HUES6 (cell line): ENCODE results near the gene ROMO1.

Experiments used
- H3K27ac ChIP-seq: 2 replicates; pipeline ENCODE4 v1.7.0; 2013; ENCODE audit warnings: low read depth, mild to moderate bottlenecking, low read length, inconsistent platforms
- H3K27me3 ChIP-seq: 2 replicates; pipeline ENCODE4 v1.6.1; 2013; ENCODE audit warnings: low read length; ENCODE audit not compliant: control insufficient read depth, insufficient read depth
- H3K36me3 ChIP-seq: 2 replicates; pipeline ENCODE4 v1.6.1; 2013; ENCODE audit warnings: low read length; ENCODE audit not compliant: control insufficient read depth, insufficient read depth
- H3K4me1 ChIP-seq: 2 replicates; pipeline ENCODE4 v1.6.1; 2013; ENCODE audit warnings: low read length; ENCODE audit not compliant: control insufficient read depth, insufficient read depth
- H3K4me3 ChIP-seq: 2 replicates; pipeline ENCODE4 v1.5.1; 2013; ENCODE audit warnings: low read depth, low read length
- H3K9ac ChIP-seq: one replicate; pipeline ENCODE4 v1.6.1; 2013; ENCODE audit warnings: mild to moderate bottlenecking, low read length
- H3K9me3 ChIP-seq: 2 replicates; pipeline ENCODE4 v1.6.1; 2013; ENCODE audit warnings: low read depth, low read length; ENCODE audit not compliant: control insufficient read depth, insufficient read depth

The ROMO1 gene

GRCh38 chr20:35732644-35732982 is 33.4 kb downstream of the ROMO1 start:
- Histone ChIP-seq H3K27ac (no peak overlapping the region), H3K36me3 (peaks cover 100% of the 10 kb centered on the region), H3K4me1 (no peaks in the 10 kb centered on the region)

GRCh38 chr20:35734374-35734773 is 35.2 kb downstream of the ROMO1 start:
- Histone ChIP-seq H3K9ac (no peak overlapping the region), H3K27ac (no peak overlapping the region), H3K36me3 (peaks cover 100% of the 10 kb centered on the region), H3K4me1 (no peaks in the 10 kb centered on the region), H3K4me3 (no peak overlapping the region), H3K9me3 (no peaks in the 10 kb centered on the region), H3K27me3 (no peaks in the 10 kb centered on the region)

More at GRCh38 chr20:35732644-35732982, 33.4 kb downstream of the ROMO1 start:
- H3K9me3 ChIP-seq = no peaks in the 10 kb centered on the region
- H3K27me3 ChIP-seq = no peaks in the 10 kb centered on the region
- H3K4me3 ChIP-seq = no peak overlapping the region
- H3K9ac ChIP-seq = no peak overlapping the region

DNA sequence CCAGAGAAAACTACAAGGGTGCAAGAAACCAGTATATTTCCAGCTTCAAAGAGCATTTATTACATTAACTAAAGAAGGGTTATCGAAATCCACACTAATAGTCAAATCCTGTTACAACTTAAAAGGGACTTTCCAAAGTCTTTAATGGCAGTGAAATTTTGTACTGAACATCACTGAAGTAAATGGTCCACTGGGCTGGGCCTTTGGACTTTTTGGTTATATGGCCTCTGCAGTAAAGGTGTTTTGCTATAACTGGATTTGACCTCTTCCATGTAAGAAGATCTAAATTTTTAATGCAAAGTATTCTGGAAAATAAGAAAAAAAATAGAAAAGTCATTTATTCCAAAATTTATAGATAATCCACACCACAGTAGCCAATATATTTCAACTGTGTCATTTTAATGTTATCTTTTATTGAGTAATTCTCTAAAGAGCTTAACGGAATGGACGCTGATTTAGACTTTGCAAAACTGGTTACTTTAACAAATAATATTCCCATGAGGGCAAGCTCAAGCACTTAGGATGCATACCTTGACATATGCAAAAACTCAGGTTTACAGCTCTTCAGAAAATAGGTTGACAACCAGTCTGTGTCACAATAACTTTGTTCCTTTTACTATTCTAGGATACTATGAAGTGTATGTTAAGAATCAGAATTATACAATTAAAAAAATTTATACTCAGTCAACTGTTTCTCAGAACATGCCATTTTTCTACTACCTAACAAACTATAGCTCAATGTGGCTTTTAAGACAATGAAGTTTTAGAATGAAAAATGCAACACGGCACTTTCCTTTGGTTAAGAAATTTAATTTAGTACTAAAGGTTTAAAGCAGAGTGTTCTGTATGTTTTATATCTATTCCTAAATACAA is 35.8 kb downstream of the ROMO1 start:
- Histone ChIP-seq H3K9ac (no peak overlapping the region), H3K36me3 (peaks cover 100% of the 10 kb centered on the region), H3K9me3 (no peaks in the 10 kb centered on the region), H3K27ac (no peak overlapping the region), H3K4me3 (no peak overlapping the region), H3K4me1 (peaks cover 2% of the 10 kb centered on the region; the same call in 1 of the 2 replicates), H3K27me3 (no peaks in the 10 kb centered on the region)

DNA sequence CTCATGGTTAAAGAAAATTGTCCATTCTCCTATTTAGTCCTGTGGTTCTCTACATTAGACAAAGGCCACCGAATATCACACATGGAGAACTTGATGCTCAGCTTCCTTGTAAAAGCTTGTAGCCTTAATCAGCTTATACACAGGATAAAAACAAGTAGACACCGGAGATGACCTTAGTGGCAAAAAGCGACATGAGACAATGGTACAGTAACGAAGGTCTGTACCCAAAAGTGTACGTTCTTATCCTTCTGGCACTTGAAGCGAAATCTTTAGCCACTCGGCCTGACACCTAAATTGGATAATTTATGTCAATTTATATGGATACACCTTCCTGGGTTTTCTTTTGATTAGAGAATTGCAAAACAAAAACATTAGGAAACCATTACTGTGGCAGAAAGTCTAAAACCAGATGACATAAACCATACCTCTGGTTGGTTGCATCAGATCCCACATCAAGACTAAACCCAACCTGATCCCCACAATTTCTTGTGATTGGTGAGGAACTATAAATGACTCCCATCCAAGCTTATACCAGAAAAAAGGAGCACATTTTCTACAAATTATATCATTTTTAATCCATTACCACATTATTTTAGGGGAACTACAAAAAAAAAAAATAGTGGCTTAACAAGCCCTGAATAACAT is 36.7 kb downstream of the ROMO1 start:
- H3K9ac ChIP-seq = no peak overlapping the region
- H3K27ac ChIP-seq = no peak overlapping the region
- no peak overlapping the region for H3K4me3 ChIP-seq
- peaks cover 100% of the 10 kb centered on the region for H3K36me3 ChIP-seq
- no peaks in the 10 kb centered on the region for H3K27me3 ChIP-seq
- peaks cover 8% of the 10 kb centered on the region for H3K4me1 ChIP-seq
- H3K9me3 ChIP-seq = no peaks in the 10 kb centered on the region

DNA sequence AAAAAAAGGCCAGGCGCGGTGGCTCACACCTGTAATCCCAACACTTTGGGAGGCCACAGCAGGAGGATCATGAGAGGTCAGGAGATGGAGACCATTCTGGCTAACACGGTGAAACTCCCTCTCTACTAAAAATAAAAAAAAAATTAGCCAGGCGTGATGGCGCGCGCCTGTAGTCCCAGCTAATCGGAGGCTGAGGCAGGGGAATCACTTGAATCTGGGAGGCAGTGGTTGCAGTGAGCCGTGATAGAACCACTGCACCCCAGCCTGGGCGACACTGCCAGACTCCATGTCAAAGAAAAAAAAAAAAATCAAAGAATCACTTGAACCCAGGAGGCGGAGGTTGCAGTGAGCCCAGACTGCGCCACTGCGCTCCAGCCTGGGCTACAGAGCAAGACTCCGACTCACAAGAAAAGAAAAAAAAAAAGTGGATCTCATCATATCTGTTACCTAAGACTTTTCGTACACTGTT is 38.7 kb downstream of the ROMO1 start:
- H3K36me3 ChIP-seq = peaks cover 80% of the 10 kb centered on the region
- H3K9ac ChIP-seq = no peak overlapping the region
- no peak overlapping the region for H3K27ac ChIP-seq
- no peaks in the 10 kb centered on the region for H3K27me3 ChIP-seq
- H3K4me3 ChIP-seq = no peak overlapping the region
- no peaks in the 10 kb centered on the region for H3K9me3 ChIP-seq
- peaks cover 8% of the 10 kb centered on the region for H3K4me1 ChIP-seq

- Histone ChIP-seq H3K36me3 (peaks cover 73% of the 10 kb centered on the region), H3K4me3 (no peak overlapping the region)
These were observed 39.4 kb downstream of the ROMO1 start for GRCh38 chr20:35738410-35739179.

GRCh38 chr20:35739294-35740163 is 40.3 kb downstream of the ROMO1 start:
- peaks cover 64% of the 10 kb centered on the region for H3K36me3 ChIP-seq
- H3K27ac ChIP-seq = no peak overlapping the region
- H3K9me3 ChIP-seq = no peaks in the 10 kb centered on the region
- peaks cover 13% of the 10 kb centered on the region for H3K4me1 ChIP-seq
- H3K9ac ChIP-seq = peak overlapping the region; percentile 33
- H3K27me3 ChIP-seq = no peaks in the 10 kb centered on the region
- peak overlapping the region; percentile 87 for H3K4me3 ChIP-seq

More at GRCh38 chr20:35738410-35739179, 39.4 kb downstream of the ROMO1 start:
- Histone ChIP-seq H3K27me3 (no peaks in the 10 kb centered on the region), H3K27ac (no peak overlapping the region), H3K9ac (no peak overlapping the region), H3K4me1 (peaks cover 13% of the 10 kb centered on the region), H3K9me3 (no peaks in the 10 kb centered on the region)

DNA sequence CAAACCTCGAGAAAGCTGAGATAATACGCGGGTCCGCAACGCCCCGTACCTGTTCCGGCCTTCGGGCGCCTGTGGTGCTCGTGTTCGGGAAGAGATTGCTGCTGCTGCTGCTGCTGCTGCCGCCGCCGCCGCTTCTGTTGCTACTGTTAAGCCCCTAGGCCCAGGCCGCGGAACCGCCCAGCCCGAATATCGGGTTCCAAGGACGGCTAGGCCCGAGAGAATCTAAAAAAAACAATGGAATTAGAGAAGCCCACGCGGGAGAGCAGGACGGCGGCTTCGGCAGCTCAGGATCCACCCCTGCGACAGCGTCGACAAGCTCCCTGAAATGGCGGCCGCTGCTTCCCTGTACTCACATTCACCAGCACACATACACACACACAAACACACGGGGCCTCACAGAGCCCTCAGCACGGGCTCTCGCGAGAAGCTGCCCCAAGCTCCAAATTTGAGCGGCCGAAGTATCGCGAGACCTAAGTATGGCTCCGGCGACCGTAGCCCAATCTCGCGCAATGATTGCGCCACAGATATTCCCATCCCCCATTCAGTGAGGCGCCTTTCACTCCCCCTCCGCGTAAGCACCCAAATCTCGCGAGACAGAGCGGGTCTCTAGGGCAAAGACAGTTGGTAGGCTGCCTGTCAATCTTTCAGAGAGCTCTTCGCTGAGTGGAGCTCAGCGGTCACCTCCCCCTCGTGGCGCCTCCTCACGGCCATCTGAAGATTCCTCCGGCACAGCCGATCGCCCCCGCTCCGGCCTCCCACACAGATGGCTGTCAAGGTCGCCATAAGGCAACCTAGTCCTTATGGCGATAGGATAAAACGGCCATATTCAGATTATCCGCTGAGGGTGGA is 42.9 kb downstream of the ROMO1 start, which contains the start of gene RBM39:
TSS of gene RBM39 (minus strand) at position 369 of the 849 bp plus-strand sequence. CDS start 1,386 bp downstream, outside the sequence.
- Histone ChIP-seq H3K4me1 (peaks cover 13% of the 10 kb centered on the region), H3K9me3 (no peaks in the 10 kb centered on the region), H3K36me3 (peaks cover 38% of the 10 kb centered on the region), H3K9ac (peak within 1 kb of the TSS; percentile 99), H3K27me3 (no peaks in the 10 kb centered on the region), H3K4me3 (peak within 1 kb of the TSS; percentile 87), H3K27ac (peak within 1 kb of the TSS; percentile 99)

DNA sequence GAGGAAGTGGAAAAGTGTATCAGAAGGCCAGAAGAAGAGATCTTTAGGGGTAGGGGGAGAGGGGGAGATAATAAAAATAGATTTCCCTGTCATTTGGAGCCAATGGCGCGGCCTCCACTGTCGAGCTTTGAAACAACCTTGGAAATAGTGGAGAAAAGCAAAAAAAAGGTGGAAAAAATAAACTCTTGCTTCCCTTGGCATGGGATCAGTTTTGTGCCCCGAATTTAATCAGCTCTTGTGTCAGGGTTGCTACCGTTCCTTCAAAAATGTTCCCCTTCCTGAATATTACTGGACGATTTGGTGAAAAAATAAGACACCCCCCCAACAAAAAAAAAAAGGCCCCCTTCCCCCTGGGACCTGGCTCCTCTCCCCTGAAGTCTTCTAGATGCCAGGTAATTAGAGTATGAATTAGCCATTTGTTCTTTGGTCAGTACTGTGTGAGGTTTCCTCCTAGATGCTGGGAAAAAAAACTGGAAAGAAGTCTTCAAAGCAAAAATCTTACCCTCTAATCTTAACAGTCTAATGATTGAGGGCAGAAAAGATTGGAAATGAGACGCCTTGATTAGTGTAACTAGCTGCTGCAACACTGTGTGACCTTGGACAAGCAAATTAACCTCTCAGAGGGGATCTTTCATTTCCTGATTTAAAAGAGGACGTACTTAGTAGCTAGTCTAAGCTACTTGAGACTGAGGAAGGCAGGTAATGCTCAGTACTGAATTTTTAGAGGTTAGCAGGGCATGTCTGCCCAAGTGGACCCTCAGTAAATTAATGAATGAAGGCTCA is 43.7 kb downstream of the ROMO1 start:
- peaks cover 13% of the 10 kb centered on the region for H3K4me1 ChIP-seq
- peak overlapping the region; percentile 69 for H3K4me3 ChIP-seq
- H3K36me3 ChIP-seq = peaks cover 30% of the 10 kb centered on the region
- peak overlapping the region; percentile 86 for H3K27ac ChIP-seq
- H3K27me3 ChIP-seq = no peaks in the 10 kb centered on the region
- H3K9ac ChIP-seq = peak overlapping the region; percentile 99
- no peaks in the 10 kb centered on the region for H3K9me3 ChIP-seq
